GM10266 (cell line): ENCODE results near the gene PCGF1.
A peak's percentile ranks its signal among the peaks of the same experiment; 100 is the strongest.

Experiments used
- DNase-seq: peaks from one replicate; pipeline ENCODE4 v3.0.0; 2012; ENCODE audit errors: extremely low spot score
- TF ChIP-seq, protein P1 (sequence below): IDR thresholded peaks from 2 replicates; pipeline ENCODE4 v1.5.1; 2012; ENCODE audit warnings: mild to moderate bottlenecking, low read depth; ENCODE audit not compliant: control insufficient read depth, insufficient read depth; ENCODE audit errors: missing control alignments

Gene PCGF1

DNA sequence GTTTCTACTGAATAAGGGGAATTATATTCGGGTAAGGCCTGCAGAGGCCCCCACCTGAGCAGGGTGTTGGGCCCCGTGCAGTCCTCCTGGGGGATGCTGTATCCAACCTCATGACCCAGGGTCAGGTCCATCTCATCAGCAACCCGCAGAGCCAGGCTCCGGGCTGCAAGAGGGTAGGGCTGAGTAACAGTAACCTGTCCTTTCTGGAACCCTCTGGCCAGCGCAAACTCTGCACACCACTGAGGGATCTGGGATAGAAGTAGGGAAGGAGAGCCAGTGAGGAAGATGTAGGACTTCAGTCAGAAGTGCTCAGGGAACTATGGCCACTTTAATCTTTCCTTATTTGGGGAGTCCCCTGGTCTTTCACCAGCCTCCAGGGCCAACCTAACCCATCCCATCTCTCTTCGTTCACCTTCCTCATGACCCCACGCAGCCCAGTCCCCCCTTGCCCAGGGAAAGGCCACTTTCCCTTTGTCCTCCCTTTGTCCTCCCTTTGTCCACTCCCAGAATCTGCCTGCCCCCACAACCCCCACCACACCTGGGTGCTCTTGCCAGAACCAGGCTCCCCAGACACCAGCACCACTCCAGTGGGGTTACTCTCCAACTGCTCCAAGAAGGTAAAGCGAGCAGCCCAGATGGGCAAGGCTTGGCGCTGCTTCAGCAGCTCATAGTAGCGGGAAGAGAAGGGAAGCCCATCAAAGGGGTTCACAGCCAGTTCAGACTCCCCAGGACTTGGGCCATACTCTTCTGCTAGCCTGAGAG, 17.6 kb upstream of the PCGF1 start:
- TF ChIP-seq, protein P1, sequence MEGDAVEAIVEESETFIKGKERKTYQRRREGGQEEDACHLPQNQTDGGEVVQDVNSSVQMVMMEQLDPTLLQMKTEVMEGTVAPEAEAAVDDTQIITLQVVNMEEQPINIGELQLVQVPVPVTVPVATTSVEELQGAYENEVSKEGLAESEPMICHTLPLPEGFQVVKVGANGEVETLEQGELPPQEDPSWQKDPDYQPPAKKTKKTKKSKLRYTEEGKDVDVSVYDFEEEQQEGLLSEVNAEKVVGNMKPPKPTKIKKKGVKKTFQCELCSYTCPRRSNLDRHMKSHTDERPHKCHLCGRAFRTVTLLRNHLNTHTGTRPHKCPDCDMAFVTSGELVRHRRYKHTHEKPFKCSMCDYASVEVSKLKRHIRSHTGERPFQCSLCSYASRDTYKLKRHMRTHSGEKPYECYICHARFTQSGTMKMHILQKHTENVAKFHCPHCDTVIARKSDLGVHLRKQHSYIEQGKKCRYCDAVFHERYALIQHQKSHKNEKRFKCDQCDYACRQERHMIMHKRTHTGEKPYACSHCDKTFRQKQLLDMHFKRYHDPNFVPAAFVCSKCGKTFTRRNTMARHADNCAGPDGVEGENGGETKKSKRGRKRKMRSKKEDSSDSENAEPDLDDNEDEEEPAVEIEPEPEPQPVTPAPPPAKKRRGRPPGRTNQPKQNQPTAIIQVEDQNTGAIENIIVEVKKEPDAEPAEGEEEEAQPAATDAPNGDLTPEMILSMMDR: no peak
- DNase-seq: no peak

DNA sequence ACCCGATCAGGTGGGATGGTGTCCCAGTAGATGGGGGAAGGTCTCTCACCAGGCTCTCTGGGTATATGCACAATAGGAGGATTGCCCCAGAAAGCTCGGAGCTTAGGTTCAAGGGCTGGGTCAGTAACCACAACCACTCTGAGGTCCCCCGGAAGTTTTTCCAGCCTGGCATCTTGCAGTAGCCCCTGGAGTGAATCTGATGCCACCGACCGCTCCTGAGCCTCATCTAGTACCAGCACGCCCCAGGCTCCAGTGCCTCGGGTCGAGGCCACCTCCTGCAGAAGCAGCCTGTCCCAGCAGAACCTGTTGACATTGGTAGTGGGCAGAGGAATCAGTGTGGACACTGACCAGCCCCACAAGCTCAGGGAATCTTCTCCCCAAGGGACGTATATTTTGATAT, 16.5 kb upstream of the PCGF1 start:
- no peak for DNase-seq
- TF ChIP-seq, protein P1: no peak

DNA sequence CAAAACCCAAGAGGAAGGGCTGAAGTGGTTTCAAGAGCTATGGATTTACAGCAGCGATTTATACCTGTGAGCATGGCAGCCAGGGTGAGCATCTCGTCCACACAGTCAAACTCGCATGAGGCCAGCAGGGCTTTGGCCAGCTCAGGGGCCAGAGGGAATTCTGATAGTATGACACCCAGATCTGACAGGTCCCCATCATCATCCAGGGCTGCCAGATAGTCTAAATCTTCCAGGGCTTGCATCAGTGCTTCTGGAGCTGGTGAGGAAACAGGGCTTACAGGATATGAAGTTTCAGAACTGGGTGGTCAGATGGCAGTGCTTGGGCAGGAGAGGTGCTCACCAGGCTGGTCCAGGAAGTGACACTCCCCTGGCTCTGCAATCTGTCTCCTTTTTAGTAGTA, 15.0 kb upstream of the PCGF1 start:
- no peak for DNase-seq
- TF ChIP-seq, protein P1: no peak

DNA sequence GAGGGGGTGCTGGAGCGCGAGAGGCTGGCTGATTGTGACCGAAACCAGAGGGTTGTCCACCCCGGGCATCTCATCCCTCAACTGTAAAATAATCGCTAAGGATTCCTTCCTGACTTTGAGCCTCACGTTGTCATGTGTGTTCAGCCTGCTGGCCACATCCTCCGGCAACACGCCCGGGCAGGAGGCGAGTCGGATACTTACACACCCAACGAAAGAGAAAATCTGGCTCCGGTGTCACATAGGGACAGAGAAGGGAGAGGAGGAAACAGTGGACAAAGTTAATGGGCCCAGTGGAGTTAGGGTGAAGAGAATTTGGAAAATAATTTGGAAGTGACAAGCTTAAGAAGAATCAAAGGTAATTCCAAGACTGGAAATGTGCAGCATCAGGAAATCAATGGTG, 9.2 kb upstream of the PCGF1 start:
- no peak for DNase-seq

DNA sequence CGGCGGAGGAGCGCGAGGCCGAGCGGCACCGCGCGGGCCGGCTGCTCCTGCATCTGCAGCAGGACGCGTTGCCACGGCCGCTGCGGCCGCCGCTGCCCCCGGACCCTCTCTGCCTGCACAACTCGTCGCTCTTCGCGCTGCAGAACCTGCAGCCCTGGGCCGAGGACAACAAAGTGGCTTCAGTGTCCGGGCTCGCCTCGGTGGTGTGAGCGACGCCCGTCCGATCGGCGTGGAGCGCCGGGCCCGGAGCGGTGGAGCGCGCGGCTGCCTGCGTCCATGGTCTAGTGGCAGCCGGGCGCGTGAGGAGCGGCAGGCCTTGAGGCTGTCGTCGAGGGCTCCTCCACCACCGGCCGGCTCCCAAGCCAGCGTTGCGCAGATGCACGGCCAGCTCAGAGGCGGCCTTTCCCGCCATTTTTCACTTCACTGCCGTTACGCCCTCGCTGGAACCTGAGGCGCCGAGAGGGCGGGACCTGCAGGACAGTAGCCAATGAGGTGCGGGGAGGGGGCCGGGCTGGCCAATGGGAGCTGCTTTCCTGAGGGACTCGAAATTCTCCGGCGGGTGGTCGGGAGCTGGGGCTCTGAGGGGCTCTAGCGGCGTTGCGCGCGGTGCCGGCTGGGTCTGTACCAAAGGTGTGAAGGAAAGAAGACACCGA, 8.6 kb upstream of the PCGF1 start:
- DNase-seq: peak; percentile 92
- TF ChIP-seq, protein P1: no peak

More for the DNA sequence above, 9.2 kb upstream of the PCGF1 start:
- TF ChIP-seq, protein P1: no peak

DNA sequence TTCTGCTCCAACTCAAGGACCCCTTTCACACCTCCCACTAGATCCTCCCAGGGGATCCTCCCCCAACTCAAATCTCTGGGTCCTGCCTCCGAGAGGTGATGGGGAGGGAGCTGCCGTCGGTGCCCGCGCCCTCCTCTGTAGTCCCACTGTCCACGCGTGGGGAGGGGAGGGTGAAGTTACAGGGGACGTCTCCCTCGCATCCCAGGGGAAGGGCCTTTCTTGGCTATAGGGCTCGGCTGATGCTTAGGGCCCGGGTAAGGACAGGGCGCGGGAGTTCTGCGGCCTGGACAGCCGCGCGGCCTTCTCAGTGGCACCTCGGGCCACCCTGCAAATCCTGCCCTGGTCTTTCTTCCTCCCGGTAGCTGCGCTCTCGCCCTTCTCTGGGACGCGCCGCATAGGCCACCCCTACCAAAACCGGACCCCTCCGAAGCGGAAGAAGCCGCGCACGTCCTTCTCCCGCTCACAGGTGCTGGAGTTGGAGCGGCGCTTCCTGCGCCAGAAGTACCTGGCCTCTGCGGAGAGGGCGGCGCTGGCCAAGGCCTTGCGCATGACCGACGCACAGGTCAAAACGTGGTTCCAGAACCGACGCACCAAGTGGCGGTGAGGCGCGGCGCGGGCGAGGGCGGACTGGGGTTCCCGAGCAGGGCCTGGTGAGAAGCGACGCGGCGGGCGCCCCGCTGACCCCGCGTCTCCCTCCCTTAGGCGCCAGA, 7.9 kb upstream of the PCGF1 start:
- DNase-seq: peak; percentile 38
- TF ChIP-seq, protein P1: no peak
